Activated T-cell treated with anti-CD3 and anti-CD28 coated beads for 24 hours (primary cell): ENCODE results near the gene CDC123.
"Not testable (repeated sequence)": the region's sequence is repeated elsewhere in the genome, so short reads cannot be mapped to it uniquely, and the experiment has no call there.

Experiments
- DNase-seq: peaks from one replicate; pipeline ENCODE4 v3.0.0-alpha.2; 2020; ENCODE audit warnings: low read depth

Gene CDC123

GRCh38 chr10:12195603-12196506 lies at the start of gene CDC123, which contains the start of gene NUDT5:
CDC123 (plus strand) TSS chr10:12196188; CDS start chr10:12196246, 58 bp downstream.
NUDT5 (minus strand) TSS chr10:12195891; CDS start chr10:12186291, 9,600 bp downstream.
- peak; percentile 80 for DNase-seq

- no peak for DNase-seq
Measured at GRCh38 chr10:12150163-12150562, 45.8 kb upstream of the CDC123 start.

GRCh38 chr10:12154516-12154915 lies 41.5 kb upstream of the CDC123 start:
- DNase-seq: no peak

GRCh38 chr10:12156367-12157123 lies 39.4 kb upstream of the CDC123 start:
- no peak for DNase-seq

- no peak for DNase-seq
Measured at GRCh38 chr10:12158111-12158510, 37.9 kb upstream of the CDC123 start.

- no peak for DNase-seq
Measured at GRCh38 chr10:12160664-12161063, 35.3 kb upstream of the CDC123 start.

- no peak for DNase-seq
Measured at GRCh38 chr10:12162927-12163326, 33.1 kb upstream of the CDC123 start.

GRCh38 chr10:12164085-12164484 lies 31.9 kb upstream of the CDC123 start:
- DNase-seq: no peak

GRCh38 chr10:12165036-12165435 lies 31.0 kb upstream of the CDC123 start:
- no peak for DNase-seq

- DNase-seq: no peak
Measured at GRCh38 chr10:12165999-12166775, 29.8 kb upstream of the CDC123 start.

- not testable (repeated sequence) for DNase-seq
Measured at GRCh38 chr10:12171512-12171911, 24.5 kb upstream of the CDC123 start.

- no peak for DNase-seq
Measured at GRCh38 chr10:12177642-12178041, 18.3 kb upstream of the CDC123 start.

- no peak for DNase-seq
Measured at GRCh38 chr10:12179606-12180170, 16.3 kb upstream of the CDC123 start.

- no peak for DNase-seq
Measured at GRCh38 chr10:12180221-12180974, 15.6 kb upstream of the CDC123 start.

- DNase-seq: peak; percentile 66
Measured at GRCh38 chr10:12181065-12181775, 14.8 kb upstream of the CDC123 start.

GRCh38 chr10:12184165-12184564 lies 11.8 kb upstream of the CDC123 start:
- DNase-seq: no peak

- no peak for DNase-seq
Measured at GRCh38 chr10:12186323-12186722, 9.7 kb upstream of the CDC123 start.

GRCh38 chr10:12187321-12187905 lies 8.6 kb upstream of the CDC123 start:
- no peak for DNase-seq

GRCh38 chr10:12188656-12189055 lies 7.3 kb upstream of the CDC123 start:
- no peak for DNase-seq

- no peak for DNase-seq
Measured at GRCh38 chr10:12189426-12189825, 6.6 kb upstream of the CDC123 start.
